ENCODE measurements around the gene STAG1. TPM values are rescaled to one million over a fixed set of nuclear protein-coding genes. Genes with fewer than 3 reads are reported as not detected.

Gene STAG1
- 27.7 and 32.4 TPM in 2 replicates for total RNA-seq (2014; rRNA removed; shearing (Covaris generic))

DNA sequence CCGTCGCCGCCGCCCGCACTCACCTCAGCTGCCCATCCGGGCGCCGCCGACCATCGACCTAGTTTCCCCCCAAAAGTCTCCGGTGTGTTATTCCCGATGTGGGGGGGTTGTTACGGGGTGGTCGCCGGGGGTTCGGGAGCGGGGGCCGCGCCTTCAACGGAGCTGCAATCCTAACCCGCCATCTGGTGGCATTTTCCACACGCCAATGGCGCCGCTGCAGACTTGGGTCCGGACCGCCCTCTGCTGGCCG lies at the start of gene STAG1:
Gene STAG1, minus strand, starts transcription at position 207 of the 250 bp plus-strand sequence. CDS start 121,480 bp downstream, outside the sequence.

Small RNAs within 50 kb of the gene (small RNA-seq; reads per million reads assigned to genes)
- not detected for gene RNU6-1284P
- not detected for gene RNU6-789P

Other genes with a start within 250 kb of the STAG1 start
- 21.1 and 22.2 TPM in 2 replicates for gene SLC35G2, start 66.7 kb upstream of the STAG1 start, total RNA-seq (2014; rRNA removed; shearing (Covaris generic))
- 20.3 and 20.7 TPM in 2 replicates for gene NCK1, start 109.8 kb upstream of the STAG1 start, total RNA-seq (2014; rRNA removed; shearing (Covaris generic))
- 3.2 TPM in 2 replicates for gene IL20RB, start 205.6 kb upstream of the STAG1 start, total RNA-seq (2014; rRNA removed; shearing (Covaris generic))